Panc1 (cell line): ENCODE measurements around the gene MYO1F.

ENCODE experiments used
- POLR2AphosphoS5 ChIP-seq: IDR thresholded peaks from 2 replicates; pipeline ENCODE4 v1.6.1; 2012; ENCODE audit warnings: mild to moderate bottlenecking, low read depth, low read length, moderate library complexity
- TCF7L2 ChIP-seq: IDR thresholded peaks from 2 replicates; pipeline ENCODE4 v1.6.1; 2011; ENCODE audit warnings: mild to moderate bottlenecking, low read depth, low read length, inconsistent platforms
- TF ChIP-seq, protein P1 (sequence below): fragments of 450-650 bp; IDR thresholded peaks from 2 replicates; pipeline ENCODE4 v1.5.1; 2017; ENCODE audit warnings: mild to moderate bottlenecking
- TF ChIP-seq, protein P2 (sequence below), 2 experiments: IDR thresholded peaks; 2 replicates each; pipeline ENCODE4 v1.6.1; 2011 to 2012; ENCODE audit warnings: low read depth in 2 of 2, control low read depth in 1 of 2, low read length in 1 of 2, mild to moderate bottlenecking in 1 of 2, moderate library complexity in 1 of 2; ENCODE audit not compliant: insufficient read depth in 1 of 2

DNA sequence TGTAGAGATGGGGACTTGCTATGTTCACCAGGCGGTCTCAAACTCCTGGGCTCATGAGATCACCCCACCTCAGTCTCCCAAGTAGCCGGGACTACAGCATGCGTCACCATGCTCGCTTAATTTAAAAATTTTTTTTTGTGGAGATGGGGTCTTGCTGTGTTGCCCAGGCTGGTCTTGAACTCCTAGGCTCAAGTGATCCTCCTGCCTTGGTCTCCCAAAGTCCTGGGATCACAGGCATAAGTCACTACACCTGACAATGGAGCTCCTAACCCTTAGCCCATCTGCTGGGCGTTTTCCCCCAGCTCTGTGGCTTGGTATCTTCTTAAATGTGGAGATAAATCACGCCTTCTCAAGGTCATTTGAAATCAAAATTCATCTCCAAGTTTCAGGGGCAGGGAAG, 39.6 kb upstream of the MYO1F start:
- TF ChIP-seq, protein P1, sequence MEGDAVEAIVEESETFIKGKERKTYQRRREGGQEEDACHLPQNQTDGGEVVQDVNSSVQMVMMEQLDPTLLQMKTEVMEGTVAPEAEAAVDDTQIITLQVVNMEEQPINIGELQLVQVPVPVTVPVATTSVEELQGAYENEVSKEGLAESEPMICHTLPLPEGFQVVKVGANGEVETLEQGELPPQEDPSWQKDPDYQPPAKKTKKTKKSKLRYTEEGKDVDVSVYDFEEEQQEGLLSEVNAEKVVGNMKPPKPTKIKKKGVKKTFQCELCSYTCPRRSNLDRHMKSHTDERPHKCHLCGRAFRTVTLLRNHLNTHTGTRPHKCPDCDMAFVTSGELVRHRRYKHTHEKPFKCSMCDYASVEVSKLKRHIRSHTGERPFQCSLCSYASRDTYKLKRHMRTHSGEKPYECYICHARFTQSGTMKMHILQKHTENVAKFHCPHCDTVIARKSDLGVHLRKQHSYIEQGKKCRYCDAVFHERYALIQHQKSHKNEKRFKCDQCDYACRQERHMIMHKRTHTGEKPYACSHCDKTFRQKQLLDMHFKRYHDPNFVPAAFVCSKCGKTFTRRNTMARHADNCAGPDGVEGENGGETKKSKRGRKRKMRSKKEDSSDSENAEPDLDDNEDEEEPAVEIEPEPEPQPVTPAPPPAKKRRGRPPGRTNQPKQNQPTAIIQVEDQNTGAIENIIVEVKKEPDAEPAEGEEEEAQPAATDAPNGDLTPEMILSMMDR, result no peak
- TF ChIP-seq POLR2AphosphoS5, result no peak
- TF ChIP-seq, protein P2, sequence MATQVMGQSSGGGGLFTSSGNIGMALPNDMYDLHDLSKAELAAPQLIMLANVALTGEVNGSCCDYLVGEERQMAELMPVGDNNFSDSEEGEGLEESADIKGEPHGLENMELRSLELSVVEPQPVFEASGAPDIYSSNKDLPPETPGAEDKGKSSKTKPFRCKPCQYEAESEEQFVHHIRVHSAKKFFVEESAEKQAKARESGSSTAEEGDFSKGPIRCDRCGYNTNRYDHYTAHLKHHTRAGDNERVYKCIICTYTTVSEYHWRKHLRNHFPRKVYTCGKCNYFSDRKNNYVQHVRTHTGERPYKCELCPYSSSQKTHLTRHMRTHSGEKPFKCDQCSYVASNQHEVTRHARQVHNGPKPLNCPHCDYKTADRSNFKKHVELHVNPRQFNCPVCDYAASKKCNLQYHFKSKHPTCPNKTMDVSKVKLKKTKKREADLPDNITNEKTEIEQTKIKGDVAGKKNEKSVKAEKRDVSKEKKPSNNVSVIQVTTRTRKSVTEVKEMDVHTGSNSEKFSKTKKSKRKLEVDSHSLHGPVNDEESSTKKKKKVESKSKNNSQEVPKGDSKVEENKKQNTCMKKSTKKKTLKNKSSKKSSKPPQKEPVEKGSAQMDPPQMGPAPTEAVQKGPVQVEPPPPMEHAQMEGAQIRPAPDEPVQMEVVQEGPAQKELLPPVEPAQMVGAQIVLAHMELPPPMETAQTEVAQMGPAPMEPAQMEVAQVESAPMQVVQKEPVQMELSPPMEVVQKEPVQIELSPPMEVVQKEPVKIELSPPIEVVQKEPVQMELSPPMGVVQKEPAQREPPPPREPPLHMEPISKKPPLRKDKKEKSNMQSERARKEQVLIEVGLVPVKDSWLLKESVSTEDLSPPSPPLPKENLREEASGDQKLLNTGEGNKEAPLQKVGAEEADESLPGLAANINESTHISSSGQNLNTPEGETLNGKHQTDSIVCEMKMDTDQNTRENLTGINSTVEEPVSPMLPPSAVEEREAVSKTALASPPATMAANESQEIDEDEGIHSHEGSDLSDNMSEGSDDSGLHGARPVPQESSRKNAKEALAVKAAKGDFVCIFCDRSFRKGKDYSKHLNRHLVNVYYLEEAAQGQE (IDR thresholded peaks at IDR 0.05; ENCODE audit: insufficient read depth in 1 of 2, low read depth in 2 of 2, low read length in 1 of 2), result no peak
- no peak for TF ChIP-seq TCF7L2
